ENCODE measurements around the gene SLC22A31.

DNA sequence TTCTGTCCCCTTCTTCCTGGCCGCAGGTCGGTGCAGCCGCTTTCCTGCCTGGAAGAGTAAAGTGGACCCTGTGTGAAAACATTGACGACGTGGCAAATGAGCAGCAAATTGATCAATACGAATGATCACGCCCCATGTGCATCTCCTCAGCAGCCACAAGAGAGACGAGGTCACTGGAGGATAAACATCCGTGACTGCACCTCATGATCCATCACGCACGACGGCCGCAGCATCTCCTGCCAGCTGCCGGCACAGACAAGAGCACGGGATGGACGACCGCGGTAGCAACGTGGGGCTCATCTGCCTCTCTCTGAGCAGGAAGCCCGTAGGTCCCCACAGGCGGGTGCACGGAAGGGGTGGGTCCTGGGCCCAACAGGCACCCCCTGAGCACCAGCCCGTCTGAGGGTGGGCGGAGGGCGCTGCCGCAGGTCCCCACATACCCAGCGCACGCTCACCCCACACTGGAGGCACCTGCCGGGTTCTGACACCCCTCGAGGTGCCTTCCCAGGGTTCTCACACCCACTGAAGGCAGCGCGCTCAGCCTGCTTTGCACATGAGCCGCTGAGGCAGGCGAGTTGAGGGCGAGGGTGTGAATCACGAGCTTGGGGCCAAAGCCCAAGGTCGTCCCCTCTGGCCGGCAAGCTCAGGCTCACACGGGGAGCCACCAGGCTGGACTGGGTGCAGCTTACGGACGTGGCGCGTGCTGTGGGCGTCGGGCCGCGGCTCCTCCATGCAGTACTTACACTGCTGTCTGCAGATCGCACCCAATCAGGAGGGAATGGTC, 41.1 kb downstream of the SLC22A31 start:
- TF ChIP-seq POLR2A (IDR thresholded peaks at IDR 0.05), result no peak
- TF ChIP-seq, protein P1, sequence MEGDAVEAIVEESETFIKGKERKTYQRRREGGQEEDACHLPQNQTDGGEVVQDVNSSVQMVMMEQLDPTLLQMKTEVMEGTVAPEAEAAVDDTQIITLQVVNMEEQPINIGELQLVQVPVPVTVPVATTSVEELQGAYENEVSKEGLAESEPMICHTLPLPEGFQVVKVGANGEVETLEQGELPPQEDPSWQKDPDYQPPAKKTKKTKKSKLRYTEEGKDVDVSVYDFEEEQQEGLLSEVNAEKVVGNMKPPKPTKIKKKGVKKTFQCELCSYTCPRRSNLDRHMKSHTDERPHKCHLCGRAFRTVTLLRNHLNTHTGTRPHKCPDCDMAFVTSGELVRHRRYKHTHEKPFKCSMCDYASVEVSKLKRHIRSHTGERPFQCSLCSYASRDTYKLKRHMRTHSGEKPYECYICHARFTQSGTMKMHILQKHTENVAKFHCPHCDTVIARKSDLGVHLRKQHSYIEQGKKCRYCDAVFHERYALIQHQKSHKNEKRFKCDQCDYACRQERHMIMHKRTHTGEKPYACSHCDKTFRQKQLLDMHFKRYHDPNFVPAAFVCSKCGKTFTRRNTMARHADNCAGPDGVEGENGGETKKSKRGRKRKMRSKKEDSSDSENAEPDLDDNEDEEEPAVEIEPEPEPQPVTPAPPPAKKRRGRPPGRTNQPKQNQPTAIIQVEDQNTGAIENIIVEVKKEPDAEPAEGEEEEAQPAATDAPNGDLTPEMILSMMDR (IDR thresholded peaks at IDR 0.05), result no peak
